HCT116 (cell line): ENCODE data around the gene MYO10. TPM values are rescaled to one million over a fixed set of nuclear protein-coding genes. Genes with fewer than 3 reads are reported as not detected.

Experiments used
- ATAC-seq: fragments of 200-7000 bp; cut with Tn5 transposase; 2 replicates; pipeline ENCODE4 v1.9.1; 2020; ENCODE audit warnings: mild to moderate bottlenecking, moderate library complexity
- BruUV-seq: library from RNA; stranded (reverse); fragments of 400-500 nt; replicated peaks from 2 replicates; lab custom pipeline; 2021; lab: Mats Ljungman, UMichigan
- CTCF ChIA-PET: fragments of 300-600 bp; sonication (Branson Sonifier 250); formaldehyde crosslinking; loops from one replicate; lab custom pipeline; 2021; ENCODE audit warnings: antibody characterized with exemption; lab: Charles Lee
- POLR2A ChIA-PET: fragments of 300-600, 350-600 bp; sonication (Branson Sonifier 250); formaldehyde crosslinking; loops from one replicate; lab custom pipeline; 2021; ENCODE audit warnings: antibody characterized with exemption; lab: Charles Lee
- RAD21 ChIA-PET, 2 experiments: fragments of 300-600 bp; sonication (Branson Sonifier 250); formaldehyde crosslinking; loops; one replicate each; lab custom pipeline; 2023; ENCODE audit warnings: low total read pairs in 2 of 2; ENCODE audit not compliant: uncharacterized antibody in 2 of 2, unreplicated experiment in 2 of 2, low non-redundant PET in 1 of 2; lab: Charles Lee
- DNase-seq: peaks from one replicate; pipeline ENCODE4 v3.0.0-alpha.2; 2010; ENCODE audit warnings: low read depth, low spot score
- H2AFZ ChIP-seq: fragments of 200-600 bp; shearing (Covaris generic), sonication (generic); 2 replicates; pipeline ENCODE4 v1.6.1; 2017; ENCODE audit warnings: low read depth, mixed run types, mixed read lengths, antibody characterized with exemption, low read length; ENCODE audit not compliant: poor library complexity, severe bottlenecking
- H3K27ac ChIP-seq: 2 replicates; pipeline ENCODE4 v1.5.1; 2012; ENCODE audit warnings: low read depth, low read length
- H3K27me3 ChIP-seq: fragments of 200-600 bp; sonication (generic); 2 replicates; pipeline ENCODE4 v1.6.1; 2016; ENCODE audit warnings: mixed run types, low read length, mixed read lengths; ENCODE audit not compliant: insufficient read depth
- H3K36me3 ChIP-seq, 2 experiments: fragments of 200-500 bp in 1 of 2; fragments of 200-600 bp in 1 of 2; sonication (Bioruptor generic) in 1 of 2; sonication (generic) in 1 of 2; 2 replicates each; pipeline versions ENCODE4 v1.5.1 to v1.6.1; 2014 to 2016; ENCODE audit warnings: low read length in 2 of 2, inconsistent platforms in 1 of 2, mixed read lengths in 1 of 2, mixed run types in 1 of 2; ENCODE audit not compliant: insufficient read depth in 2 of 2, control insufficient read depth in 1 of 2
- H3K4me1 ChIP-seq, 2 experiments: fragments of 200-600 bp in 1 of 2; sonication (generic) in 1 of 2; 2 replicates each; pipeline versions ENCODE4 v1.5.1 to v1.6.1; 2012 to 2017; ENCODE audit warnings: low read length in 2 of 2, inconsistent platforms in 1 of 2, mild to moderate bottlenecking in 1 of 2, mixed read lengths in 1 of 2, mixed run types in 1 of 2, moderate library complexity in 1 of 2; ENCODE audit not compliant: insufficient read depth in 2 of 2, control insufficient read depth in 1 of 2
- H3K4me2 ChIP-seq: fragments of 200-600 bp; sonication (generic); 2 replicates; pipeline ENCODE4 v1.6.1; 2017; ENCODE audit warnings: mixed run types, low read length, mixed read lengths
- H3K4me3 ChIP-seq, 2 experiments: fragments of 200-600 bp in 1 of 2; sonication (generic) in 1 of 2; replicated peaks in 1 of 2; 2 replicates each; pipeline ENCODE4 v1.5.1; 2011 to 2016; ENCODE audit warnings: low read length in 2 of 2, control low read depth in 1 of 2, low read depth in 1 of 2, mild to moderate bottlenecking in 1 of 2, mixed read lengths in 1 of 2, mixed run types in 1 of 2
- H3K79me2 ChIP-seq: fragments of 200-600 bp; sonication (generic); 2 replicates; pipeline ENCODE4 v1.6.1; 2017; ENCODE audit warnings: mild to moderate bottlenecking, mixed run types, low read length, moderate library complexity, mixed read lengths; ENCODE audit not compliant: insufficient read depth
- H3K9ac ChIP-seq: fragments of 200-600 bp; sonication (generic); 2 replicates; pipeline ENCODE4 v1.6.1; 2016; ENCODE audit warnings: low read length, mixed read lengths
- H3K9me2 ChIP-seq: fragments of 200-600 bp; sonication (generic), shearing (Covaris generic); 2 replicates; pipeline ENCODE4 v1.6.1; 2017; ENCODE audit warnings: mixed run types, mild to moderate bottlenecking, moderate library complexity; ENCODE audit not compliant: insufficient read depth
- H3K9me3 ChIP-seq, 2 experiments: fragments of 200-500 bp in 1 of 2; fragments of 200-600 bp in 1 of 2; sonication (Bioruptor generic) in 1 of 2; sonication (generic) in 1 of 2; 2 replicates each; pipeline ENCODE4 v1.6.1; 2014 to 2017; ENCODE audit warnings: low read length in 2 of 2, mixed read lengths in 2 of 2, inconsistent platforms in 1 of 2, low read depth in 1 of 2, mild to moderate bottlenecking in 1 of 2, mixed run types in 1 of 2, moderate library complexity in 1 of 2; ENCODE audit not compliant: control insufficient read depth in 1 of 2, insufficient read depth in 1 of 2
- H4K20me1 ChIP-seq: fragments of 200-600 bp; sonication (generic), shearing (Covaris generic); 2 replicates; pipeline ENCODE4 v1.6.1; 2017; ENCODE audit warnings: mixed run types, mild to moderate bottlenecking, moderate library complexity; ENCODE audit not compliant: insufficient read depth
- CBX3 ChIP-seq: IDR thresholded peaks from 2 replicates; pipeline ENCODE4 v1.6.1; 2012; ENCODE audit warnings: low read depth
- EGR1 ChIP-seq: IDR thresholded peaks from 2 replicates; pipeline ENCODE4 v1.6.1; 2012; ENCODE audit warnings: low read depth
- ELF1 ChIP-seq: IDR thresholded peaks from 2 replicates; pipeline ENCODE4 v1.6.1; 2012; ENCODE audit warnings: low read depth, borderline replicate concordance
- EZH2 ChIP-seq: fragments of 200-600 bp; sonication (generic); IDR thresholded peaks from 2 replicates; pipeline ENCODE4 v1.6.1; 2017; ENCODE audit warnings: antibody characterized with exemption, mixed run types
- EZH2phosphoT487 ChIP-seq: fragments of 200-600 bp; IDR thresholded peaks from 2 replicates; pipeline ENCODE4 v1.6.1; 2018; ENCODE audit warnings: antibody characterized with exemption, borderline replicate concordance
- FOSL1 ChIP-seq: IDR thresholded peaks from 2 replicates; pipeline ENCODE4 v1.6.1; 2012; ENCODE audit warnings: low read depth
- MAX ChIP-seq: IDR thresholded peaks from 2 replicates; pipeline ENCODE4 v1.6.1; 2012
- POLR2A ChIP-seq: IDR thresholded peaks from 2 replicates; pipeline ENCODE4 v1.7.0; 2011; ENCODE audit warnings: borderline replicate concordance; ENCODE audit not compliant: insufficient read depth, insufficient read length; ENCODE audit errors: extremely low read depth
- POLR2AphosphoS5 ChIP-seq: IDR thresholded peaks from 2 replicates; pipeline ENCODE4 v1.6.1; 2011; ENCODE audit warnings: mild to moderate bottlenecking, low read depth, low read length, moderate library complexity
- RAD21 ChIP-seq: IDR thresholded peaks from 2 replicates; pipeline ENCODE4 v1.6.1; 2012; ENCODE audit warnings: low read depth, mild to moderate bottlenecking
- SIN3A ChIP-seq: IDR thresholded peaks from 2 replicates; pipeline ENCODE4 v1.6.1; 2012; ENCODE audit warnings: low read depth
- SRF ChIP-seq: IDR thresholded peaks from 2 replicates; pipeline ENCODE4 v1.6.1; 2012; ENCODE audit warnings: low read depth
- ZBTB33 ChIP-seq: IDR thresholded peaks from 2 replicates; pipeline ENCODE4 v1.6.1; 2011; ENCODE audit warnings: mild to moderate bottlenecking, low read length, moderate library complexity; ENCODE audit not compliant: insufficient replicate concordance; ENCODE audit errors: extremely low read depth
- ZFX ChIP-seq: fragments of 450-650 bp; IDR thresholded peaks from 2 replicates; pipeline ENCODE4 v1.6.1; 2017
- ZNF274 ChIP-seq: fragments of 200-500 bp; sonication (Bioruptor generic); IDR thresholded peaks from 2 replicates; pipeline ENCODE4 v1.6.1; 2014; ENCODE audit warnings: mild to moderate bottlenecking, low read depth, low read length, inconsistent platforms
- intact Hi-C: fragments of 100-400 bp; cut with micrococcal nuclease; formaldehyde crosslinking; loops from 2 replicates; pipeline ENCODE4 v1.10.0; 2022
- total RNA-seq: library from RNA; stranded (reverse); gene quantifications from one replicate; pipeline ENCODE4 v1.2.1, GENCODE V29; 2021; ENCODE audit not compliant: unreplicated experiment

MYO10 gene
- total RNA-seq, 1 experiment from 2014 or later: 34.9 TPM

- Histone ChIP-seq H3K79me2 (peaks cover 80% of the 10 kb centered on the region), H3K27ac (no peak overlapping the region), H3K9me2 (no peaks in the 10 kb centered on the region), H2AFZ (no peak overlapping the region), H3K9me3 (no peaks in the 10 kb centered on the region), H4K20me1 (no peaks in the 10 kb centered on the region), H3K4me3 (no peak overlapping the region), H3K4me2 (no peak overlapping the region), H3K27me3 (no peaks in the 10 kb centered on the region), H3K9ac (no peak overlapping the region), H3K36me3 (no peaks in the 10 kb centered on the region), H3K4me1 (peaks cover 10 to 13% of the 10 kb centered on the region in 2 experiments; a peak in 3 of 4 replicates)
- intact Hi-C loops: no loop called here
- ATAC-seq (no peak), DNase-seq (no peak)
- RAD21 ChIA-PET: no interaction called here
- CTCF ChIA-PET: interaction anchor here (2.0 kb wide), 1 partner anchor 206 kb away, joined by 6 read pairs; no protein-coding TSS in a partner anchor
- no peak for TF ChIP-seq CBX3
- no peak for TF ChIP-seq ZBTB33
- TF ChIP-seq ELF1: no peak
- POLR2A ChIA-PET: no interaction called here
- no TSS peak for BruUV-seq
These were observed 9.7 kb downstream of the MYO10 start for GRCh38 chr5:16926417-16926816.

GRCh38 chr5:16924206-16924605, 11.9 kb downstream of the MYO10 start:
- CTCF ChIA-PET: no interaction called here
- H3K4me1 ChIP-seq: peaks cover 11 to 22% of the 10 kb centered on the region in 2 experiments
- peaks cover 77% of the 10 kb centered on the region for H3K79me2 ChIP-seq
- H3K4me2 ChIP-seq: no peak overlapping the region
- no peaks in the 10 kb centered on the region for H3K36me3 ChIP-seq
- POLR2A ChIA-PET: no interaction called here
- no peaks in the 10 kb centered on the region for H3K9me3 ChIP-seq
- H3K4me3 ChIP-seq: no peak overlapping the region
- no TSS peak for BruUV-seq
- no peak overlapping the region for H3K9ac ChIP-seq
- H3K9me2 ChIP-seq: no peaks in the 10 kb centered on the region
- H4K20me1 ChIP-seq: no peaks in the 10 kb centered on the region
- TF ChIP-seq SIN3A (no peak), ELF1 (no peak), MAX (no peak), ZNF274 (no peak), ZFX (no peak), POLR2AphosphoS5 (no peak), POLR2A (no peak), EZH2phosphoT487 (no peak), EGR1 (no peak), SRF (no peak), EZH2 (no peak), RAD21 (no peak), ZBTB33 (no peak), FOSL1 (no peak)
- DNase-seq (no peak), ATAC-seq (no peak)
- RAD21 ChIA-PET: no interaction called here
- no peak overlapping the region for H3K27ac ChIP-seq
- H2AFZ ChIP-seq: no peak overlapping the region
- H3K27me3 ChIP-seq: no peaks in the 10 kb centered on the region
- intact Hi-C loops: no loop called here
